AML-193 (cell line): ENCODE results near the gene MEIKIN.

Source experiments
- DNase-seq, 2 experiments: peaks; one replicate each; lab custom pipeline; 2025; lab: John Stamatoyannopoulos, UW

Gene MEIKIN, protein sequence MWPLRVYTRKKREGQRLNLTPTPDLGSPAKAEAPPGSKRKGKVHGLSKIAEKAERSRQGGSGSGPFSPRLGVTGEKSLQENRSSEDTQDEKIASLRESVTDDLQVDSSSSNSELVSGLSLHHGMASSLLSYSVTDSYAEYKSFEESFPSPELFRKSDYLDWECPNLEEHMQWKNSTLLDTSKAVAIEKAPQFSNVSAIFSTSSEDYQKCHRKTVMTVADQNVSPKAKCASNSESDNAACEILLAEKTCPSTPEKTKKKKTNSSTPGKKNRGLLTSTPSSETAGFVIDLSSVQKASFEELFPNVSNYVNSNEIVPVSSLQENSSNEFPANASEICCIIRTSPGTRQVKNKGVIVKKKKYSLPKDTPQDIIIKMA

DNA sequence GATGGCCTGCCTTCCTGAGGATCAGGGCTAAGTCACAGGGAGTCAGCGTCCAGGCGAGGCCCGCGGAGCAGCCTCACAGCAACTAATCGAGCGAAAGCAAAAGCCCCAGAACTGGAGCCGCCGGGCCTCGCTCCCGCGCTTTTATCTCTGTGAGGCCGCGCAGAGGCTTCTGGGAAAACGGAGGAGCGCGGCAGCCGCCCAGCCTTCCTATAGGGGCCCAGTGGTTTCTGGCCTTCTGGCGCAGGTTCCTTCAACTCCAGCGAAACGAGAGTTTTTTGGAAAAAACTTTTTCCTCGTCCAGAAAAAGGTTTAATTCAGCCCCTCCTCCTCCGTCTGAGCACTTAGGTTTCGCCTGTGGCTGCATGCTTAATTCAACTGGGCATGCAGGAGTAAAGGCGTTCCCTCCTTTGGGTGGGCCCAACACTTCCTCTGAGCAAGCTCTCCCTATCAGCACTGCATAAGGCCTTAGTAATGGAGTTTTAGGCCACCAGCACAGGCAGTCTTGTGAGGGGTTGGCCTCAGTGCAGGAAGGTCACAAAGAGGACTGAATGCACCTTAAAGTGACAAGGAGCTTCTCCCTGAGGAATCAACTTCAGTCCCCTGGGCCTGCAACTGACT is at the start of gene MEIKIN:
MEIKIN (minus strand) TSS at position 113 of the 618 bp plus-strand sequence. CDS start 158 bp downstream, outside the sequence.
- DNase-seq: no peak

DNA sequence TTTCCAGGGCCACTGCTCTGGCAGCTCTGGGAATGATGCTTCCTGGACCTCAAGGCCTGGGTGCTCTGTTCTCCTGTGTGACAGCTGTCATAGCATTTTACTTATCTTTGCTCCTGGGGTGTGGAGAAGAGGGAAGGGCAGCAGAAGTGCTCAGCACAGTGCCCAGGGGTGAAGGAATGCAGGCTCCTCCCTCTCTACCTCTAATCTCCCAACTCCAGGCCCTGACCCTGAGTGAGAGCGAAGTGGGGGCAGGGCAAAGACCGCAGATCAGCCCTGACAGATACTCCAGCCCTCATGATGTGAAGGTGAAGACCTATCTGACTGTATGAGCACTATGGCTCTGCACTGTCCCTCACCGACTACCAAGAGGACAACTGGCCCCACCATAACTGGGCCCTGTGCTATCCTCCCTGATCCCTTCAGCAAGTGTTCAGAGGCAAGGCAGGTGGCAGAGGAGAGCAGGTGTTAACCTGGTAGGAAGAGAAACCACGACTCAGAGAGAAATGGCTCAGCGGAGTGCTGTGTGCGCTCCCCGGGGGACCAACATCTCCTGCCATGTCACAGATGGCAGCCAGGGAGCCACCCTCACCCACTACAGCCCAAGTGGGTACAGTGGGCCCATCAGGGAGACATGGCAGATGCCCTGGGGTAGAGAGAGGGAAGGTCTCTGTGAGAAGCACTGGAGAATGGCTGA is 49.2 kb upstream of the MEIKIN start:
- no peak for DNase-seq

DNA sequence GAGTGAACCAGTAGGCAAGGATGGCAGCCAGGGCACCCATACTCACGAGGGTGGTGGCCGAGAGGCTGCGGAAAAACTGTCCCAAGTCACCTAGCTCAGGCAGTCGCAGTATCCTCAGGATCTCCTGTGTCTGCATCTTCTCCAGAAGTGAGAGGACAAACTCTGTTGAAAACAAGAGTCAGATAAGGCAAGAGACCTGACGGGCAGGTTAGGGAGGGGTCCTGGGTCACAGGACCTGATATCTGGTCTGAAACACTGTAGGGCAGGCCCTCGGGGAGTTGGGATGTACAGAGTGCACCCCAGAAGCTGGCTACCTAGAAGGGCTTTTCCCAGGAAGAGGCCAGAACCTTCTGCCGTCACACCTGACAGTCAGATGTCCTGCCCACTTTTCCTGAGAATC is 48.6 kb upstream of the MEIKIN start:
- no peak for DNase-seq

DNA sequence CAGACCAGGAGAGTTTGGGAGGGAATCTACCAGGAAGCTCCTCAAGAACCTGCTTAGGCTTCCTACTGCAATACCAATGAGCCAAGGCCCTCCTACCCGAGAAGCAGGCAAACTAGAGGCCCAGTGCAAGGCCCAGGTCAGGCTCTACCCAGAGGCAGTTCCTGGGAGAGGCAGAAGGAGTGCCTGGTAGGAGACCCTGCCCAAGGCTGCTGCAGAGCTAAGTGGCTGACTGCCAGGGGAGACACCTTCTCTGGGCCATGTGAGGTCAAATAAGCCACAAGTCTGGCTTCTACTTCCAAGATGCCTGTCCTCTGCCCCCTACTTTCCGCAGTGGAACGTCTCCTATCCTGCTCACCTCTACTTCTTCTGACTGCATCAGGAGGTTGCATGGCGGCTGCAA is 48.2 kb upstream of the MEIKIN start:
- no peak for DNase-seq

DNA sequence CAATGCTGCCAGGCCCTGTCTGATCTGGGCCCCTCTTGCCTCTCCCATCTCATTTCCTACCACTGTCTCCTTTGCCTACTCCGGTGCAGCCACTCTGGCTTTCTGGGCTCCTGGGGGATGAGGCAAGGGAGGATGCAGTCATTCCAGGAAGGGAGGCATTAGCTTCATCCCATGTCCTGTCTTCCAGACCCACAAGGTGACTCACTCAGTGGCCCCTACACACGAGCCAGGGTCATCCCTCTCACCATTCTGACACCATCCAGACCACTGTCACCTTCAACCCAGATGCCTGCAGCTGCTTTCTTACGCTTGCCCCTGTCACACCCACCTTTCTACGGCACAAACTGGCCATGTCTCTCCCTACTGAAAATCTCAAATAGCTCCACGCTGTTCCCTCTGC is 46.9 kb upstream of the MEIKIN start:
- DNase-seq: no peak

DNA sequence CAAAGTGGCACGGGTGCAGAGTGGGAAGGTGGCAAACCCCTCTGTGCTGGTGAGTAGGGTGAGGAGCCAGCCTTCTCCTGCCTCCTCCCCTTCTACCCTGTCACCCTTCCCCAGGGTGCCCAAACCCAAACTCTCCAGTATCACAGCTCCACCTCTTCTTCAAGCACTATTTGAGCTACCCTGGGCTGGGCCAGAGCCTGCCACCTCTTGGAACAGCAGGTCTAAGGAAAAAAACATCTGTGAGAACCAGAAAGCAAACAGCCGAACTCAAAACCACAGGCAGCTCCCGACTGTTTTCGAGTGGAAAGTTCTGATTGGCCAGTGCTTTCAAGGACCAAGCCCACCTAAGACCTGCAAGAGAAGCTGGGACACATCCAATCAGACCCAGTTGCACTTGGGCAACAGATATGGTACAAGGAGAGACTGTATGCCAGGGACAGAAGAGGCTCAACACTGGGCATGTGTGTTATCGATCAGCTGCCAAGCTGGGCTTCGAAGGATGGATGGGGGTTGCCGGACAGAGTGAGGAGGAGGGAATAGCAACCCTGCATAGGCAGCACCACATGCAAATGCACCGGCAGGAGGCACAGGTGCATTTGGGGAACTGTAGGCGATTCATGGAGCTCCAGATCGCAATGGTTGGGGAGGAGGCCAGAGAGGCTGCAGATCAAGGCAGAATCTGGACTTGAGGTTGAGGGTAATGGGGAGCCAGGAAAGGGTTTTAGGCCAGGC is 46.3 kb upstream of the MEIKIN start:
- DNase-seq: no peak

DNA sequence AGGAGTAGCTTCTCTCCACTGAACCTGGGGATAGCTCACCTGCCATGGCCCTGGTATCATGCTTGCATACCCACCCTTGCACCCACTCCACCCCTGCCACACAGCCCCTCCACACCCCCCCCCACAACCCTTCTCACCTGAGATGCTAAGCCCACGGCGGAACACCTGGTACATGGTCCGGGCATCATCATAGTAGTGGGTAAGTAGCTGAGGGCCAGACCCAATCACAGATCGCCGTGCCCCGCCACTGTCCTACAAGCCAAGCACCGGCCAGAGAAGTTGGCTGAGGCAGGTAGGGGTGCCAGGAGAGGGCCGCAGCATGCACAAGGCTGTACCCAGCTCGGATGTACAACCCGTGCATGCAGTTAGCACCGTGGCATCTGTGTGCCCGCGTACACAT is 45.3 kb upstream of the MEIKIN start:
- DNase-seq: no peak

DNA sequence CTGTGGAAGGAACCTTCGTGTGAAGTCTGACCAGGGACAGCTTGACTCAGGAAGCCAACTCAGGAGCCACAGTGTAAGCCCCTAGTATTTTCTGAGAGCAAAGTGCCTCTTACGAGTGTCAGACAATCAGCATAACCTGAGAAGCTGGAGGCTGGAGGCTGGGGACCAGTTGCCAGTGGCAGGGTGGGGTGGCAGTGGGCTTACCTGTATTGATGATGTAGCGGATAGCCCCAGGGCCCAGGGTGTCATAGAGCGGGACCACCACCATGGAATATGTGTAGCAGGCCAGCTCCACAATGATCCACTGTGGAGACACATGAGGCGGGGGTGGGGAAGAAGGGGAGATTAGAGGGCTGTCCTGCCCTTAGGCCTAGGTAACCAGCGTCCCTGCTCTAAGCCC is 43.1 kb upstream of the MEIKIN start:
- DNase-seq: no peak

DNA sequence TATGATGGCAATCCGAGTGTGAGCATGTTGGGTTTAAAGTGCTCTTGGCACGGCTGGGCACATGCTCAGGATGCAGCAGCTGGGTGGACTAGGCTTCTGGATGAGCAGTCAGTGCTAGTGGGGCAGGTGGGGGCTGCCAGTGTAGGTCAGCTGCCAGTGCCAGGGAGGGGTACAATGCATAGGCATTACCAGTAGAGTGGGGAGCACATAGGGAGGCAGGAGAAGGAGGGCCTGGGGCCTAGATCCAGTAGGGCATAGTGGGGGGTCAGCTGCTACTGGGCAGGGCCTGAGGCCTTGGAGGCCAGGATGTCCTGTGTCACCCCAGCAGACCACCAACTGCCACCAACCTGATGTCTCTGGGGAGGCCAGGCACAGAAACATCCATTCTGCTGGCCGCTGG is 41.8 kb upstream of the MEIKIN start:
- no peak for DNase-seq

DNA sequence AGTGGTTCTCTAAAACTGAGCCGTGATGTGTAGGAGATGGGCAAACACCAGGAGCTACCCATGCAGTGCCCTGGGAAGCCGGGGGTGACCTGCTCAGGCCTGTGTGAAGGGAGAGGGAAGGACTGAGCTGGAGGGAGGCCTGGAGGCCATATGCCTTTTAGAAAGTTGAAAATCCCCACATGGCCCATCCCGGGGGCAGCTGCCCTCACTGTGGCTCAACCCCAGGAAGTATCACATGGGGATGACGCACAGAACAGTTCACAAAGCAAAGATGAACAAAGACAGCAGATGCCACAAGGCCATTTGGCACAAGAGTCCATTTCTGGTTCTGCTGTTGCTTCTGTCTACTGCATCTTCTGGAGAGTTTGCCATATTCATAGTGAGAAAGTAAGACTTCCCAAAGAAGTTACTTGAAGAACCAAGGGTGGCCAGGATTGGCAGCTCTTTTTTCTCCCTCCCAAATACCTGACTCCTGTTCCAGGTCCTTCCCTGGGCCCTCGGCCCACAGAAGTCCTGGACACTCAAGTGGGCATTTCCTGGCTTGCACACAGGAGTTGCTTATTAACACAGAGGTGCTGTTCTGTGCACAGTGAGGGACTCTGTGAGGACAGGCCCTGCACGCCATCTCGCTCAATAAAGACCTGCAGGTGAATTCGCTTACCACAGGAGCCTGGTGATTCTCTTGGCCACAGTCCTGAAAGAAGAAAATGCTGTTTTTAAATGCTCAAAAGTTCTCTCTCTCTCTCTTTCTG is 40.9 kb upstream of the MEIKIN start:
- no peak for DNase-seq

DNA sequence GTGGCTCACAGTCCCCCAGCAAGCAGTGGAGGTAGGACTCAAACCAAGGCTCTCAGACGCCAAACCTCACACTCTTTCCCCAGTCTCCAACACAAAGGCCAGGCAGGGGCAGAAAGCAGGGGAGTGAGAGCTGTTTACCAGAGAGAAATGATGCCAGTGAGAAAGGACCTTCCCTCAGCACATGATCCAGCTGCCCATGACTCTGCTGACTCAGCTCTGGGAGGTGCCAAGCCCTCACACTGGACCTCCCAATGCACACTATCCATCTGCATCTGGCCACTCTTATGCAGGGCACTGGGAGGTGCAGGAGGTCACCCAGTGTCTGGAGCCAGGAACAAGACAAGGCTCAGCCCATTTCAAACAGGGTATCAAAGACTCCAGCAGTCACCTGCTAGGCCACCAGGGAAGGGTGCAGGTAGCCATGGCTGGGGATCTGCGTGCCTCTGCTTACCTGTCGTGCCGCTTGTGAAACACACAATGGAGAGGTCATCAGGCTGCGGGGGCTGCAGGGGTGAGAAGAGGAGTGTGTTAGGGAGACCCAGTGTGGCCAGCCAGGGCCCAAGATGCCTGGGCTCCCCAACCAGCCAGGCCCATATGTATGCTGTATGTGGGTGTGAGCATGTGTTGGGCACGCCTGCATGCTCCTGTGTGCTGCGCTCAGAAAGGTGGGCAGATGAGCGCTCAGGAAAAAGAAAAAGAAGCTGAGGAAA is 39.6 kb upstream of the MEIKIN start:
- no peak for DNase-seq

DNA sequence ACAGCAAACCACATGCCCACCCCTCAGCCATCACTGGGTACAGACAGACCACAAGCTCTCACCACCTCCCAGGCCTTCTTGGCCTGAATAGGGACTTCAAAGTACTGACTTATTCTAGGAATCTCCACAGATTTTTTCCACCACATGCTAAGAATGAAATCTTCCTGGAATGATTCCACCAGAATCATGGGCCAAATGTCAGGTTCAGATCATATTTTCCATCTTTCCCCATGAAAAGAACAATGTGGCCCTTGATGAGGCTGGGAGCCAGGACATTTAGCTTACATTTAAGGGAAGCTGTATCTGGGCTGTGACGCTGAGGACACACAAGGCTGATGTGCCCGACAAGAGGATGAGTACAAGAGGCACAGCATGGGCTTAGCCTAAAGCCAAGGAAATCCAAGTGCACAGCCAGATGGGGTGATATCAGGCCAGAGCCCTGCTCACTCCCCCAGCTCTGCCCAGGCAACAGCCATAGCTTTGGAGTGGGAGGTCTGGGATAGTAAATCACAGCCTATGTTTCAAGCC is 37.8 kb upstream of the MEIKIN start:
- no peak for DNase-seq

DNA sequence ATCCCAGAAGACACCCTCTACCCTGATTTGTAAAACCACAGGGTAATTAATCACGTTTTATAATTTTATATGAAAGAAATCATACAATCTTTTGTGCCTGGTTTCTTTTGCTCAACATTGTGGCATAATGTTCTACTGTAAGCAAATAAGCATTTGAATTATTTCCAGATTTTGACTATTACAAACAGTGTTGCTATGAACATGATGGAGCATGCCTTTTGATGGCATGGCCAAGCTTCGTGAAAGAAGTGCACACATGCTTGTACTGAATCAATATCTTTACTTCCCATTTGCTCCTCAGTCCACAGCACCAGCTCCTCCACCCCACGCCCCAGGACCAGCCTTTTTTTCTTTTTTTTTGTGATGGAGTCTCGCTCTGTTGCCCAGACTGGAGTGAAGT is 36.1 kb upstream of the MEIKIN start:
- DNase-seq: no peak

DNA sequence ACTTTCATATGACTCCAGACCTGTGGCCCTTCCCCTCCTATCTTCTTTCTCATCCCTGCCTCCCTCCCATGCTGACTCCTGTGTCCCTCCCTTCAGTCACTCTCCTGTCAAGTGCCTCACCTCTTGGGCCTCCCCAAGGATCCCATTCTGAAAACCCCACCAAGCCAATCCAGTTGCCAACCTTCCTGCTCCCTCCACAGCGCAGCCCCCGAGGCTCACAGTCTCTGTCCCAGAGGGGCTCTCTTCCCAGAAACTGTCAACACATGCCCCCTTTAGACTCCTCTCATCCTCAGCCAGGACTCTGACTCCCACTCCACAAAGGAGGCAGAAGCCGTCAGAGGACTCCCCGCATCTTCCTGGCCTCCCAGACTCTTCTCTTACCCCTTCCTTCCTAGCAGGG is 35.2 kb upstream of the MEIKIN start:
- no peak for DNase-seq

DNA sequence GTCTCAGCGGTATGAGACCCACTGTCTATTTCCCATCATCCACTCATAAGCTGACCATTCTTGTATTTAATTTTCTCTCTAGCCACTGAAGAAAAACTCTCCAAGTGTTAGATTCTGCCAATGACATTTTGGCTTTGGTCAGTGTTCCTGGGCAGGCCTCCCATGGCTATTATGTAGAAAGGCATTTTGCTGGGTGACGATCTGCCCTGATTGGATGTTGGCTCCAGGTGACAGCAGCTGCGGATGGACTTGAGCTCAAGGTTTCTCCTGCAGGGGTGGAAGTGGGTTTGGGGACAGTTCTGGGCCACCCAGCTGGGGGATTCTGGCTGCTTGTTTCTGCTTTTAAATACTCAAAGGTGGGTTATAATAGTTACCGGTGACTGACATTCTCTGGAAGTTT is 34.4 kb upstream of the MEIKIN start:
- DNase-seq: no peak

DNA sequence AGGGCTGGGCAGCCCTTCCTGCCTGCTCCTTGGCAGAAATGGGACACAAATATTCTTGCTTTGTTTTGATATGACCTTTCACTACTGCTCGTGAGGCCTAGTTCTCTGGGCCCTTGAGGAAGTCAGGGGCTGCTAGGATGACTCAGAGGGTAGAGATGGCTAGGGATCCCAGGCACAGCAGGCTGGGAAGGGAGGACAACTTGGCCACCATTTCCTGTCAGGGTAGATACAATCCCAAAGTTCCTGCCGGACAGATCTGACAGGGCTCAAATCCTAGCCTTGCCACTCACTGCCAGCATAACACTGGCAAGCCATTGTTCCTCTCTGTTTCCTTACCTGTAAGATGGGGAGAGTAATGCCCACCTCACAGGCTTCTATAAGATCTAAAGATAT is 31.7 kb upstream of the MEIKIN start:
- no peak for DNase-seq

DNA sequence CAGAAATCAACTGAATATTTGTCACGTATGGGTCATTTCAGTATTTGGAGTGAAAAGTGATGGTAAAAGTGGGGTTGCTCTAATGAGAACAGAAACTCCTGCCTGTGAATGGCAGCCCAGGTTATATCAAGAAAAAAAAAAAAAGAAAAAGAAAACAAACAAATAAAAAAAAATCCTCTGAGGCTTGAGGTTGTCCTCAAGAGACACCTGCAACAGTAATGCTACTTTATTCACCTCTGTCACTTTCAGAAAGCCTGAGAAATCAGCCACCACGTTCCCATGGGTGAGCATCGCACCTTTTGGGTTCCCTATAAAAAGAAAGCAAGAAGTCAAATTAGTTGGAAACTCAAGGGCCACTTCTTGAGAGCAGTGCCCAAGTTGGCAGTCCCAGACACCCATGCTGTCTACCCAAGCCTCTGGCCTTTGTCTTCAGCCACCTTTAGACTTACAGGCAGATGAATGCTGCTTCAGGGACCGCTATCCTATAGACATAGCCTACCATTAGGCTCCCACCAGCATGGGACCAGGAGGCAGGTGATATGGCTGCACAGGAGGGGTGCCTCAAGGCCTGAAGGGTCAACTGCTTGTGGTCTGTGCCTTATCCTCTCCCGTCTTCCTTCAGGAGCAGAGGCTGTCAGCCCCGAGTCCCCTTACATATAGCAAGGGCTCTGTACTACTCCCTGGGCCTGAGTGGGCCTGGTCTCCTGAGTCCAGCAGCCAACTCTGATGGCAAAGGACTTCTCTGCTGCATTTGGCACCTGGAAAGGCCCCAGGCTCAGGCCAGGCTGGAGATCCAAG is 31.1 kb upstream of the MEIKIN start:
- DNase-seq: no peak

DNA sequence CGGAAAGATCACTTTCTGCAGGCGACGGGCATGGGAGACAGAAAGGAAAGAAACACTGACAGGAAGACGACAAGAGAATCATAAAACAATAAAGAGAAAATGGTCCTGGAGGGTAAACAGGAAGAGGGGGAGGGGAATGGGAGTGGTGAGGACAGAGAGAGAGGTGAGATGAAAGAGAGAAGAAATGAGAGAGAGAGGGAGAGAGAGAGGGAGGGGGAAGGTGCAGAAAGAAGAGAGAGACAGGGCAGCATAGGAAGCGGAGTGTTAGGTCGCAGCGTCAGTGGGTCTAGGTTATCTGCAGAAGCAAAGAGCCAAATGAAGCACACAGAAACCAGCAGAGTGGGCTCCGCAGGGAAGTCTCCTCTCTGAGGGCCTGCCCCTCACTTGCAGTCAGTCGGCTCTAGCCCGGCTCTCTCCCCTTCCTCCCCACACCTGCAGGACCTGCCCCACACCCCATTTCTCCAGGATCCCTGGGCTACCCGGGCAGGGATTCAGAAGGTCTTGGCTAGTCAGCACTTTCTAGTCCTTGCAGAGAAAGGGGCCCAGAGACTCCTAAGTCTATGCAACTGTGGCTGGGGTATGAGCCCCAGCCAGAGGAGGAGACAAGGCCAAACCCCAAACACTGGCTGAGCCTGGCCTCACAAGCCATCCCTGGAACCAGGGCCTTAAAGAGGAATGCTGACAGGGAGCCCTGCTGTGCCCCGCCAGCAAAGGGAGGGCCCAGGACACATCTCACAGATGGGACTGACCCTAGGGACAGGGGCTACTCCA is 29.7 kb upstream of the MEIKIN start:
- no peak for DNase-seq

DNA sequence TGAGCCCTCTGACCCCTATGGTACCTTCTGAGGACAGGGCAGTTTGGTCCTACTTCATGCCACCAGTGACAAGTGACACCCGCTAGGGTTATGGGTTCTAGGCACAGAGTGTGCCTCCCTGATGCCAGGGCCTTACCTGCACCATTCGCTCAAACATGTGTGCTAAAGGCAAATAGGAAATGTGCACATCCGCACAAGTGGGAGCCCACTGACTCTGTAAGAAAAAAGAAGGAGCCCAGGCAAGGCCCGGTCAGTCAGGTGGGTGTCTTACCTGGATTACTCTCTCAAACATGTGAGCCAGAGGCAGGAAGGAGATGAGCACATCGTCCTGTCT is 29.1 kb upstream of the MEIKIN start:
- DNase-seq: no peak
